Breast epithelium (tissue), 4 donors: ENCODE results near the gene HDGF. TPM values are rescaled to one million over a fixed set of nuclear protein-coding genes. Genes with fewer than 3 reads are reported as not detected.

ENCODE experiments used
- DNase-seq, 2 donors: peaks; one replicate each; pipeline ENCODE4 v3.0.0-alpha.2; 2019; ENCODE audit warnings: low spot score in 2 of 2
- H3K27ac ChIP-seq, 2 donors: fragments of 200-600 bp; sonication (generic) in 1 of 2; one replicate each; pipeline ENCODE4 v1.5.1; 2016 to 2019; ENCODE audit warnings: mild to moderate bottlenecking in 1 of 2
- H3K27me3 ChIP-seq, 2 donors: fragments of 200-600 bp; sonication (generic) in 1 of 2; one replicate each; pipeline versions ENCODE4 v1.5.1 to v1.6.0; 2017 to 2019; ENCODE audit warnings: control low read depth in 1 of 2, mild to moderate bottlenecking in 1 of 2
- H3K36me3 ChIP-seq: fragments of 200-600 bp; one replicate; pipeline ENCODE4 v1.5.1; 2019
- H3K4me1 ChIP-seq, 2 donors: fragments of 200-600 bp; sonication (generic); one replicate each; pipeline ENCODE4 v1.5.1; 2016 to 2019; ENCODE audit warnings: control low read depth in 1 of 2
- H3K4me3 ChIP-seq, 3 donors: fragments of 200-600 bp; sonication (generic); 1 replicate in 2 of 3; 2 replicates in 1 of 3; pipeline ENCODE4 v1.5.1; 2016 to 2019; ENCODE audit warnings: mild to moderate bottlenecking in 3 of 3, moderate library complexity in 2 of 3
- H3K9me3 ChIP-seq, 2 donors: fragments of 200-600 bp; sonication (generic) in 1 of 2; one replicate each; pipeline ENCODE4 v1.5.1; 2016 to 2019; ENCODE audit warnings: control low read depth in 1 of 2
- CTCF ChIP-seq, 3 donors: fragments of 450-650 bp; IDR thresholded peaks; one replicate each; pipeline ENCODE4 v1.5.1; 2016 to 2017; ENCODE audit warnings: antibody characterized with exemption in 3 of 3, mild to moderate bottlenecking in 3 of 3, moderate library complexity in 3 of 3
- POLR2A ChIP-seq: fragments of 450-650 bp; IDR thresholded peaks from one replicate; pipeline ENCODE4 v1.6.1; 2016; ENCODE audit warnings: antibody characterized with exemption, mild to moderate bottlenecking, moderate library complexity
- POLR2AphosphoS5 ChIP-seq, 3 donors: sonication (generic); formaldehyde crosslinking; IDR thresholded peaks; one replicate each; pipeline ENCODE4 v1.6.1; 2017; ENCODE audit warnings: antibody characterized with exemption in 3 of 3
- intact Hi-C: fragments of 100-400 bp; cut with DNase I; formaldehyde crosslinking; loops from one replicate; pipeline ENCODE4 v1.15.1; 2023; ENCODE audit warnings: low total_unique reads
- total RNA-seq, 3 donors: library from RNA; depleted of rRNA; stranded (reverse); fragments of >200 nt; gene quantifications; one replicate each; pipeline ENCODE4 v1.1.0, GENCODE V29; 2016

Gene HDGF
- total RNA-seq, 3 donors from 2014 or later, result 133 to 178 (median 173) TPM

GRCh38 chr1:156748670-156749418, 2.6 kb downstream of the HDGF start:
- TF ChIP-seq CTCF (IDR thresholded peaks at IDR 0.05) (peak in 2 of 3 donors; percentile 26 to 32), POLR2AphosphoS5 (IDR thresholded peaks at IDR 0.05) (peak; percentile 1 to 66 (median 59)), POLR2A (peak; percentile 40)
- Histone ChIP-seq H3K36me3 (no peaks in the 10 kb centered on the region), H3K27ac (peak overlapping the region; percentile 100), H3K4me3 (peak overlapping the region; percentile 87 to 98 (median 95)), H3K4me1 (peaks cover 8 to 38% of the 10 kb centered on the region in 2 donors), H3K27me3 (no peaks in the 10 kb centered on the region), H3K9me3 (no peaks in the 10 kb centered on the region)
- peak in 1 of 2 donors; percentile 48 for DNase-seq
- intact Hi-C loops, result no loop called here

GRCh38 chr1:156747742-156748669, 3.5 kb downstream of the HDGF start:
- DNase-seq, result no peak
- peak overlapping the region; percentile 100 for H3K27ac ChIP-seq
- H3K4me3 ChIP-seq, result peak overlapping the region; percentile 87 to 98 (median 95)
- H3K9me3 ChIP-seq, result no peaks in the 10 kb centered on the region
- H3K27me3 ChIP-seq, result no peaks in the 10 kb centered on the region
- no peaks in the 10 kb centered on the region for H3K36me3 ChIP-seq
- intact Hi-C loops, result loop anchor here (2.0 kb wide), 1 partner anchor 65 kb away; no protein-coding TSS in a partner anchor
- TF ChIP-seq CTCF (IDR thresholded peaks at IDR 0.05), result no peak
- TF ChIP-seq POLR2AphosphoS5 (IDR thresholded peaks at IDR 0.05), result no peak
- TF ChIP-seq POLR2A, result no peak
- peaks cover 8 to 36% of the 10 kb centered on the region in 2 donors for H3K4me1 ChIP-seq

GRCh38 chr1:156746728-156747631, 4.5 kb downstream of the HDGF start:
- Histone ChIP-seq H3K9me3 (no peaks in the 10 kb centered on the region), H3K27ac (peak overlapping the region; percentile 100), H3K27me3 (no peaks in the 10 kb centered on the region), H3K36me3 (no peaks in the 10 kb centered on the region), H3K4me3 (peak overlapping the region; percentile 87 to 98 (median 95)), H3K4me1 (peaks cover 8 to 30% of the 10 kb centered on the region in 2 donors)
- DNase-seq, result peak; percentile 96 to 97
- peak; percentile 75 to 82 (median 78) for TF ChIP-seq POLR2AphosphoS5 (IDR thresholded peaks at IDR 0.05)
- TF ChIP-seq POLR2A, result peak; percentile 49
- TF ChIP-seq CTCF (IDR thresholded peaks at IDR 0.05), result no peak
- intact Hi-C loops, result loop anchor here (2.0 kb wide), 1 partner anchor 66 kb away; no protein-coding TSS in a partner anchor

GRCh38 chr1:156746406-156746727, 5.1 kb downstream of the HDGF start:
- H3K4me1 ChIP-seq, result peaks cover 8 to 30% of the 10 kb centered on the region in 2 donors

More at GRCh38 chr1:156746406-156746727, 5.1 kb downstream of the HDGF start:
- intact Hi-C loops, result loop anchor here (2.0 kb wide), 1 partner anchor 66 kb away; no protein-coding TSS in a partner anchor
- no peak for TF ChIP-seq POLR2AphosphoS5 (IDR thresholded peaks at IDR 0.05)
- no peak for TF ChIP-seq POLR2A
- TF ChIP-seq CTCF (IDR thresholded peaks at IDR 0.05), result no peak
- Histone ChIP-seq H3K27ac (peak overlapping the region; percentile 100), H3K27me3 (no peaks in the 10 kb centered on the region), H3K4me3 (peak overlapping the region; percentile 87 to 98 (median 95)), H3K36me3 (no peaks in the 10 kb centered on the region), H3K9me3 (no peaks in the 10 kb centered on the region)
- no peak for DNase-seq
